ENCODE data around the gene FAM13C.

FAM13C gene

DNA sequence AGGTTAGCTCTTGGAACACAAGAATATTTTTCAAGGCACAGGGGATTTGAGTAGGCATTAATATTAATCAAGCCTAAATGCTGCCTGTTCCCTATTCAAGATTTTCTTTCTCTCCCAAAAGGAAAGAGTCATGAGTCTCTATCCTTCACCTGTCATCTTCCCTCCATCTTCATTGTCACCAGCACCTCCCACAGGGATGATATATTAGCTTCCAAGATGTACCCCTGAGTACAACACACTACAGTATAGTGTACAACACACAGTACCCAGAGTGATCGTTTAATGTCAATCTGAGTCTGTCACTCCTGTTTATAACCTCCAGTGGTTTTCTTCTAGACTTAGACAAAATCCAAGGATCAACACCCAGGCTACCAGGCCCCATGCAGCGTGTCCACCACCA is 50.1 kb downstream of the FAM13C start:
- no peak for DNase-seq

DNA sequence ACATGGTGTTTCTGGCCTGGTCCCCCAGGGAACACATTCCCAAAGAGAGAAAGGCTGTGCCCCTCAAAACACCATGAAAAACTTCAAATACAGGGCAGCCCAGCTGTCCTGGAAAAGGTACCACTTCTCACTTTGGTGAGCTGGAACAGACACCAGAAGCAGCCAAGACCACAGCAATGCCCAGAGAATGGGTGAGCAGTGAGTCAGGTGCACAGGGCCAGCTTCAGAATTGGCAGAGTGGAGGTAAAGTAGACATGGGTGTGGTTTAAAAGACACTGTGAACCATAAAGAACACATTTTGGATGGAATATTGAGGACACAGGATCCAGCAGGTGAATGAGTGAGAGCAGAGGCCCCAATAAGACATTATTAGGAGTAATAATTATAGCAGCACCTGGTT is 51.3 kb downstream of the FAM13C start:
- DNase-seq, result no peak

DNA sequence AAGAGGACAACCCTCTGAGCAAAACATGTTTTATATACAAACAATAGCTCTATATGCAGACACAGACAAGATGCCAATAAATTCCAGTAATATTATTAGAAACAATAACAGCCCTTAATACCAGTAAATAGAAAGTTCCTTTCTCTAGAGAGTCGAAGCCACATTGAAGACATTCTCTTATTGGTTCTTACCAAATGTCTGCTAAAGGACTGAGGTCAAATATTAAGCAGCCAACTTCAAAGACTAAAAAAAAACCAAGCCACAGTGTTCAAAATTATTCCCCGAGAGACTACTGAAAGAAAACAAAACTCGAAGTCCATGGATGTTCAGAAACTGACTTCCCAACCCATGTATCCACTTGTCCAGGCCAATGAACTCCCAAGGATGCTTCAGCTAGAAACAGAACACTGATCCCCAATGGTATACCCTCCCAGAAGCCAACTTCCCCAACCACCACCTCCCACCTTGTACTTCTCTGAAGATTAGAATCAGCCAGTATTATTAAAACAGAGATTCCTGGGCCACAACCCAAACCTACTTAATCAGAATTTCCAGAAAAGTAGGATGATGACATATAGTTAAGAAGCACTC is 51.9 kb downstream of the FAM13C start:
- no peak for DNase-seq

DNA sequence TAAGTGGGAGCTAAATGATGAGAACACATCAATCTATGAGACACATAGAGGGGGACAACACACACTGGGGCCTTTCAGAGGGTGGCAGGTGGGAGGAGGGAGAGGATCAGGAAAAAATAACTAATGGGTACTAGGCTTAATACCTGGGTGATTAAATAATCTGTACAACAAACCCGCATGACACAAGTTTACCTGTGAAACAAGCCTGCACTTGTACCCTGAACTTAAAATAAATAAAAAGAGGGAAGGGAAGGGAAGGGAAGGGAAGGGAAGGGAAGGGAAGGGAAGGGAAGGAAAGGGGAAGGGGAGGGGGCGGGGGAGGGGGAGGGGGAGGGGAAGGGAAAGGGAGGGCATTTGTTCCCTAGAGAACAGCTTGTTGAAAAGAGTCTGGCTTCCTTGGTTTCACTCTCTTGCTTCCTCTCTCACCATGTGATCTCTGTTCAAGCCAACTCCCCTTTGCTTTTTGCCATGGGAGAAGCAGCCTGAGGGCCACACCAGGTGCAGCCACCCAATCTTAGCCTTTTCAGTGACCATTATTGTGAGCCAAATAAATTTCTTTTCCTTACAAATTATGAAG is 57.7 kb downstream of the FAM13C start:
- no peak for DNase-seq

DNA sequence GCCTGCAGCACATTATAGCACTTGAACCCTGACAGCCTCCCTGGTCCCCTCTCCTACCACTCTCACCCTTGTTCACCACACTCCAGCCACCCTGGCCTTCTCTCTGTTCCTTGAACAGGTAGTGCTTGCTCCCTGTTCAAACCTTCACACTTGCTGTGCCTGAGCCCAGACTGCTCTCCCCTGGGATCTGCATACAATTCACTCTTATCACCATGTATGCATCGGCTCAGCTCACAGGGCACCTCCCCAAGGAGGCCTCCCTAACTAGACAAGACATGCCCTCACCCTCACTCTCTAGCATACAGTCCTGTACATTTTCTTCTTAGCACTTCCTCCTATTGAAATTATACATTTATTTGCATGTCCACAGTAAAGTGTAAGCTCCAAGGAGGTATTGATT is 59.3 kb downstream of the FAM13C start:
- DNase-seq, result no peak

DNA sequence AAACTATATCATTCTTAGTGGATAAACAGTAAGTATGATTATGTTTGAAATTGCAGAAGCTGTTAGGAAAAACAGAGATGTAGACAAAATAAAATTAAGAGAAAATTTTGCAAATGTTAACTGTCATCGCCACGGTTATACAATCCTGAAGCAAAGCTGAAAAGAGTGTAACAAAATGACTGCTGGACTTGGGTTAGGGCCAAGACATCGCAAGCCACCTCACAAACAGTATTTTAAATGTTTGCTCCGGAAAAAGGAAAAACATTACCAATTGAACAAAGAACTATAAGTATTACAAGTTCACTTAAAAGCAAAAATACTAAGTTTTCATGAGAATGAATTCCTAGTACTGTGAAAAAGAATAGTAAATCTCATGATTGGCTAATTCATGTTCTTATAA is 60.0 kb downstream of the FAM13C start:
- no peak for DNase-seq

DNA sequence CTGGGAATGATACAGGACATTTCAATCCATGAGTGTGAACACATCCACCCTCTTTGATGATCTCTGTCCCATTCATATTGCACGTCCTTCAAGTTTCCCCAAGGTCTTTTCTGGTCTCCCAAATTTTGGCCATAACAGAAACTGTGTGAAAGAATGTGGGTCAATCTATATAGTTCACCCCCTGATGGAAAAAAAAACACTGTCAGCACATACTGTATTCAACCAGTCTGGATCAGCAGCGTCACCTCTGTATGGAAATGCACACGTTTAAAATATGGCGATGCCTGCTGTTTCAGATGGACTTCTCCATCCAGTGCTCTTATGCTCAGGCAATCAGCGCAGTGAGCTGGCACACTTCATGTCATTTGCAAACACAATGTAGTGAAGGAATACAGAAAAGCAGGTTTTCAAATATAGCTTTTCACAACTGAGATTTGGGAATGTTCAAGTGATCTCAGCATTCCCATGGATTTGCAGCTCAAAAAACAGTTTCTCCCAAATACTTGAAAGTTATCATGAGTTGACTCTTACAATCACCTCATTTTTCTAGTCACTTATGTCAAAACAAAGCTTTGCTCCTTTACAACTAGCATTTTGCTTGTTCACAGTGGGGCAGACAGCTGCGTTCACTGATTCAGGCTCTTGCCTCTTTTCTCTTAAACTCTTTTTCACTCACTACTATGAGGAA is 61.1 kb downstream of the FAM13C start:
- DNase-seq, result no peak

DNA sequence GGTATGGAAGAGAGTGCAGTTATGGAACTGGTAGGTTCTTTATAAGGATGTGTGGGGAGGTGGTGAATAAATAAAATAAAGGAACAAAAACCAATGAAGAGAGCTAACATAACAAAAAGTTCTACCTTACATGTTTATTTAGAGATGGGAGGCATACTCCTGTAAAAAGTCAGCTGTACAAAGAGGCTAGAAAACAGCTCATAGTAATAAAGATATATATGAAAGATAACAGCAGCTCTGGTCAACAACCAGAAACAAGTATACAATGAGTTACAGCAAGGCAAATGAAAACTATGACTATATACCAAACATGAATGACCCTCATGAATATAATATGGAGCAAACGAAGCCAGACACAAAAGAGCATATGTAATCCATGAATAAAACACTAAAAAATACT is 62.0 kb downstream of the FAM13C start:
- DNase-seq, result no peak

DNA sequence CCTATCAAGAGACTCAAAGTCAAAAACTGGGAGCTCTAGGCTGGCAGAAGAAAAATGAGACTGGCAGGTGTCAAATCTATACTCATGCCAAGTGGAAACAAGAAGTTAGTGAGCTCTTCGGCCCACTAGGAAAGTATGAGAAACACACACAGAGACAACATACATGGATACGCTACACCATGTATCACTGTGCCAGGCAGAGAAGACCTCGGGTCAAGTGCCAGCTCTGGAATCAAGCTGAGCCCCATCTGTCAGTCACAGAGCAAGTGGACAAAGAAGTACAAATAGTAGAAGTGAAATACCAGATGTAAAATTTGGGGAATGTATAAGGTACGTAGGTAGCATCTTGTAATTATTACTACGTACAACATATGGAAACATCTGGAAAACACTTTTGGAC is 62.4 kb downstream of the FAM13C start:
- no peak for DNase-seq

DNA sequence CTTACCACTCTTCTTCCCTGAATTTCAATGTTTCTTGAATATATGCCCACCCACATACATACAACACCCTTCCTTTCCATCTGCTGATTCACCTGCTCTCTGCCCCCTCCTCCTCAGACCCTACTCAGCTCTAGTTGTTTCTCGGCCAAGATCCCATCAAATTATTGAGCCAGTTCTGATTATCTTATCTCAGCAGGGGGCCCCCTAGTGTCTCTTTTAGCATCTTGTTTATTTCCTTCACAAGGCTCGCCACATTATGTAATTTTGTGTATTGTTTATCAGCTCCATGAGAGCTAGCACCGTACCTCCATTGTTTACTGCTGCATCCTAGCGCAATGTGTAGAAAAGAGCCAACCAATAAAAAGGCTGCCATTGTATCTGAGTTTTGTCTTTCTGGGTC is 71.9 kb downstream of the FAM13C start:
- peak in 1 of 2 experiments; percentile 1 for DNase-seq

DNA sequence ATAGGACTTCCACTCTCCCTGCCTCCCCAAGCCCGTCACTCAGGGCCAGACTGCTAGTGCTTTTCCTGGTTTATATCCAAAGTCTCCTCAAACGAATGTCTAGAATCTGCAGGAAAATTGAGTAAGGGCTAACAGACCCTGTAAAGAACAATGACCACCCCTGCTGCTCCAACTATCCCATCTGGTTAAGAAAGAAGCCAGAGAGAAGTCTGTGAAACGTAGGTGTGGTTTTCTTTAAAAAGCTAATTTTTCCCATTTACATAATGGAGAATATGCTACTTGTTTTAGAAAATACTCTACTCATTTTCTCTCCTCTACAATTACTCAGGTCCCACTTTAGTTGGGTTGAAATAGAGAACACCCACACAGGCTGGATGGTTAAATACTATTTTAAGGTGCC is 72.5 kb downstream of the FAM13C start:
- DNase-seq, result no peak

DNA sequence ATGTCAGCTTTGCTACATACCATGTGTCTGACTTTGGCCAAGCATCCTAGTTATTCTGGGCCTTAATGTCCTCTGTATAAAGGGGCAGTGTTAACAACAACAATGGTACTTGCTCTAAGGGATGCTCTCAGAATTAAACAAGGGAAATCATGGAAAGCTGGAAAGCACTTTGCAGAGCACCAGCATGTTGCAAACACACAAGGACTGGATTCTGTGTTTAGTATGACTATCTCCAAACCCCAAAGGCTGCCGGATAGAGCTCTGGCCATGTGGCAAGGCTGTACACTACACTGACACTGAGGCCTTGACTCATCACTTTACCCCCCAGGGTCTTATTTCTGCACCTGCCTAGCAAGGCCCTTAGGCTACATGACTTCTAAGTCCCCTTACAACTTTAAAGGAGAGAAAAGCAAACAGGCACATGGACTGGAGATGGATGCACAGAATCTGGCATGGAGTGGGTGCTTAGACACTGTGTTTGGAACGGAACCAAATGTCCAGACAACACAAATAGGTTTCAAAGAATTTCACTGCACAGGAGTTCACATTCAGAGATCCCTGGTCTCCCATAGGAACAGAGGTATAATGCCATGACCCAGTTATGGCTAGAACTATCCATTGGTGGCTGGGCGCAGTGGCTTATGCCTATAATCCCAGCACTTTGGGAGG is 74.6 kb downstream of the FAM13C start:
- DNase-seq, result no peak

DNA sequence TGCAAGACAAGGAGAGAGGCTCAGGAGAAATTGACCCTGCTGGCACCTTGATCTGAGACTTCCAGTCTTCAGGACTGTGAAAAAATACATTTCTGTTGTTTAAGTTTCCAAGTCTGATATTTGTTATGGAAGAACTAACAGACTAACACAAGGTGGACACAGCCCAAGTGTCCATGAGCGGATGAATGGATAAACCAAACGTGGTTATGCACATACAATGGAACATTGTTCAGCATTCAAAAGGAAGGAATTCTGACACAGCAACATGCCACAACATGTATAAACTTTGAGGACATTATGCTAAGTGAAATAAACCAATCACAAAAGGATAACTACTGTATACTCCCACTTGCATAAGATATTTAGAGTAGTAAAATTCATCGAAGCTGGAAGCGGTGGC is 76.5 kb downstream of the FAM13C start:
- no peak for DNase-seq

DNA sequence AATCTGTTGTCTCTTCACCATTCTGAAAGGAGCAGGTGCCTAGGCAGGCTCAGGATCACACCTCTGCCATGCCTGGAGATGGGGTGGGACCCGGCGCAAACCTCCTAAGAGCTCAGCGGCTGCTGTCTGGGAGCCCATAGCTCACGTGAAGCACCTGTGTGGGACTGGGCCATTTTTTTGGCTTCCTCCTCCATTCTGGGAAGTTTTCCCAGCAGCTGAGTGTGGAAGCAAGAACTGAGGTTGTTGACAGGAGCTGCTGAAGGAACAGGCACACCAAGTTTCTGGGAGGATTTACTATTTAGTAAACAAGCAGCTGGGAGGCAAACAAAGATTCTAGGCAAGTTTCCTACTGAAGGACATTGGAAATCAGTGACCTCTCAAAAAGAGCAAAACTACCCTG is 77.3 kb downstream of the FAM13C start:
- no peak for DNase-seq

DNA sequence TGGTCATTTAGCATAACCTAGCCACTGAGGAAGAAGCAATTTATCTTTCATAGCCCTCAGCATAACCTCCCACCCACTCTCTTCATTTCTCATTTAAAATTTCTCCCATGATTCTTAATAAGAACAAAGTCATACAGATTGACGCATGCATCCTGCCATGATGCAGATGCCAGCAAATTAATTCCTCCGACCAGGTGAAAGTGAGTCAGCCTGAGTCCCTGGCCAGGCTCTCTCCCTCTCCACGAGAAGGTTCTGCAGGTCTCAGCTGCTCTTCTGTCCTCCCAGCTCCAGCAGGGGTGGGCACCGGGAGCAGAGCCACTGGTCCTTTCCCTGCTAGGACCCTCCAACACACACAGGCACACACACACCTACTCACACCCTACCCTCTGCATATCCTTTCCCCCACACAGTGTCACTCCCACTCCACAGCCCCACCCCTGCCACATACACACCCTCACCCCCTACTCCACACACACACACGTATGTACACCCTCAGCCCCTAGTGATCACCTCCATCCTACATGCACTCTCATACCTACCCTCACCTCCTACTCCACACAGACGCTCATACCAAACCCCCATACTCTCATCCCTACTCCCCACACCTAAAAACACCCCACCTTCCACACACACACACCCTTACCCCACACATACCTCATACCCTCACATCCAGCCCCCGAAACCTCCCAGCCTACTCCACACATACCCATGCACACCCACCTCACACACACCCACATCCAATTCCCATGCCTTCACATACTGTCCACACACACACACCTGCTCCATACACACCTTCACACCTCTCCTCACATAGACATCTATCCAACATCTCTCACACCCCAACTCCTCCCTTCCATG is 78.0 kb downstream of the FAM13C start:
- DNase-seq, result no peak

DNA sequence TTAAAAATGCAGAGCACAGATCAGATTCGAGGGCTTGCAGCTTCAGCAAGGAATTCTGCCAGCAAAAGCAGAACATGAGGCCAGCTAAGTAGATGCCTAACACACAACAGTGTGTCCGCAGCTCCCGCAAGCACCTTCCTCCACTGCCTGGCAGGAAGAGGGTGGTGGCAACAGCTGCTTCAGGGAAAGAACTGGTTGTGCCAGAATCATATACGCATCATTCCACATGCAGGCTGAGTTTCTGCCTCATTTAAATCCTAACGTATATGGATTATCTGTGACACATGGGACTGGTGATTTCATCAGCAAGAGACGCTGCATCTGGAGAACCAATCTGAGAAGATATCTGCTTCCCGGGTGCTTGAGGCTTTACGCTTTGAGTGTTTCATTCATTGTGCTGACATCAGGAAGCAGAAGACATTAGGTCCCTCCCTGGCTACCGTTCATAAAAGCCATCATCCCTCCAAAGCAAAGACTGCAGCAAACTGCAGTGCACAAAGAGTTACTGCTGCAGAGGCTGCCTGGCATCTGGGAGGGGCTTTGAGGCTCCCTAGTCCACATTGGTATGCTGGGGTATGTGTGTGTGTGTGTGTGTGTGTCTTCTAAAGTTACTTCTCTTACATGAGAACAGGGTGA is 78.8 kb downstream of the FAM13C start:
- no peak for DNase-seq

DNA sequence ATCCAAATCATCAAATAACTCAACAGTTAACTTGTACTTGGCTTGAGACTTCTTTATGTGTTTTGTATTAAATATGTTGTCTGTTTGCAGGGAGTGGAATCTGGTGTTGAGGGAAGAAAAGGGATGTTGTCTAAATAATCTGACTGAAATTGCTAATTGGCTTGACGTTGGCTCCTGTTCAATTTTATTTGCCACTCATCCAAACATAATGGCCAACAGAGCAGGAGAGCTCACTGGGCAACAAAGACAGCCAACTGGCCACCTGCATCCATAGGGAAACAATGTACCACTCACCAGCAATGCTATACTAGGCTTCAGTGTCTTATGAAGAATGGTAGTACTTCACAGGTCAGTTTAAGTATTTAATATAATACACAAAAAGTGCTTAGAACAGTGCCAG is 80.5 kb downstream of the FAM13C start:
- DNase-seq, result no peak

DNA sequence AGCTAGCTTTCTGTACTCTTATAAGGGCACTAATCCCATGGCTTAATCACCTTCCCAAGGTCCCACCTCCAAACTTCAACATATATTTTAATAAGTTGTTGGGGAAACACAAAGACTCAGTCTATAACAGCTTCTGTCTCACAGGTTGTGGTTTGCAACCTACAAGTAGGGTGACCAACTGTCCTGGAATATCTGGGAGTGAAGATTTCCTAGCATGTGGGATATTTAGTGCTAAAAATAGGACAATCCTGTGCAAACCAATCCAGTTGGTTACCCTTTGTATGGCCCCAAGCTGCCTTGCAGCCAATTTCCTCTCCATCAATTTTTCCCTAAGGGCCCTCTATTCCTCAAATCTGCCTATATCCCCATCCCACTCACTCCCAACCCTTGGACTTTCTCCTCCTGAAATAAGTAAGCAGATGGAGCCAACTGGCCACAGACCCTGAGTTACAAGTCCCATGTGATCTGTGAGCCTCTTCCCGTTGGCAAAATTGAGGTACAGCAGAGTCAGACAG is 82.3 kb downstream of the FAM13C start:
- DNase-seq, result no peak

DNA sequence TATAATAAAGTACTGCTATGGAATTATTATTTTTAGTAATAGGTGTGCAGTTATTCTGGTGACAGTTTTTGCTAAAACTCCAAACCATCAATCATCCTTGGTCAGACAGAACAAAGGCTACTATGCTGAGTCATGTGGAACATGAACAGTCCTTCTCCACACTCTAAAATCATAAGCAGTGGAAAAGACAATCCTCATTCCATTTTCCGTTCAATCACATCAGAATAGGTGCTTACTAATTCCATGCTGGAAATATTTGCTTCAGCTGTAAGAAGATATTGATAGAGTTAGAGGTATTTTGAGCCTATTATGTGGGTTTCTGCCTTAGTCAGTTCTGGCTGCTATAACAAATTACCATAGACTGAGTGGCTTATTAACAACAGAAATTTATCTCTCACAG is 82.9 kb downstream of the FAM13C start:
- no peak for DNase-seq

DNA sequence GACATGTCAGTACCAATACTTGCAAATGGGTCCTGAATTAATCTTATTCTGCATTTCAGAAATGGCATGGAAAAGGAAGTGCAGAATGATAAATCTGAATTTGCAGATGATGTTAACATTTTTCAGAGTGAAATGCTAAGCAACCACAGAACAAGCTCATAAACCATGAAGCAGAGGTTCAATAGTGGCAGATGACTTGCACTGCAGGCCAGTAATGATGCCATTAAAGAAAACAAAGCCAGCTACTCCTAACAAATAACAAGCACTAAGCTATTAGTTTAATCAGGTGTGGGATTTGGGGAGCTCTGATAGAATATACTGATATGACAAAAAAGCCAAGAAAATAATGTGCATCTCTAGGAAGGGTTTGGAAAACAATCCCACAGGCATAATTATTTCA is 85.4 kb downstream of the FAM13C start:
- DNase-seq, result no peak

DNA sequence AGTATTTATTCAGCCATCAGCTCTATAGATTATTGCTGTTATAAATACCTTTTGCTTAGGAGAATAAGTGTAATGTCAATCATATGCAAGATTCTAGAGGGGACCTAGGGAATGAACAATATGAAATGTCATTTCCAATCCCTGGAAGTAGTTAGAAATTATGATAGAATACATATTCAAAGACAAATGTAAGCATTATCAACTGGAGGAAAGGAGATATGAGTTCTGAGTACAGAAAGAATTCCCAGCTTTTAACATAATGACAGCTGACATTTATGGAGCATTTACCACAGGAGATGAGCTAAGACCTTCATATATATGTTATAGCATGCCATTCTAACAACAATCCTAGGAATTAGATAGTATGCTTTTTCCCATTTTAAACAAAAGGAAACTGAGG is 86.2 kb downstream of the FAM13C start:
- DNase-seq, result no peak

DNA sequence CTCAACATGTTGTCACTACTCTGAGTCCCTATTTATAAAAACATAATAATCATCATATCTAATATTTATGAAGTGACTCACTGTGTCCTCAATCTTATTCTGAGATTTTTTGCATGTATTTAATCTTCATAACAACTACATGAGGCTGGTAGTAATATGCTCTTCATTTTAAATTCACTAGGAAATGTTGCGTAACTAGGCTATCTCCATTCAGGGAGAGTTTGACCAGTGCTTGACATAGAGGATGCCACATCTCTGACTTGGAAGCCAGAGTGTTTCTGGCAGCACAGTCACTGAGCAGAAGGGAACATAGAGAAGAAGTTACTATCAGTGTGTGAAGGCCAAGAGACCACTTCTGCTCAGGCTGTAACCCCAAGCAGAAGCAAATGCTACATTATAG is 88.9 kb downstream of the FAM13C start:
- no peak for DNase-seq

DNA sequence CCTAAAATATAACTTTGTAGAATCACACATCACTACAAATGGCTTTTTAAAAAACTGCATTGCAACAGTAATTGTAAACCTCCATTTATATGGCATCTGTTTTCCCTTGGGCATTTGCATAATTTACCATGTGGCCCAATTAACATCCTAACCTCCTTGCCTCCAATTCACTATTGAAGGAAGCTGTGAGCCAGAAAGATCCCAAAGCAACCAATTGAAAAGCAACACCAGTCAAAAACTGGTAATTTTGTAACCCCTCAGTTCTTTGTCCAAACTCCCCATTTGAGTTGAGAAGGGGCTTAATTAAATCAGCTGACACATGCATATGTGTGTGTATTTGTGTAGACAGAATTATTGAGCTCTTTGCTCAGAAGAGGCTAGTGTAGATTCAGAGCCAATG is 90.3 kb downstream of the FAM13C start:
- DNase-seq, result no peak

Data from AML-193 (cell line).